GM12878 (cell line): ENCODE measurements around the gene RIPOR3. TPM values are rescaled to one million over a fixed set of nuclear protein-coding genes. Genes with fewer than 3 reads are reported as not detected.

ENCODE experiments used
- ATAC-seq: fragments of 200-7000 bp; cut with Tn5 transposase; 3 replicates; pipeline ENCODE4 v1.9.1; 2020; ENCODE audit warnings: mild to moderate bottlenecking, moderate library complexity
- BruUV-seq: library from RNA; stranded (reverse); fragments of 400-500 nt; replicated peaks from 2 replicates; lab custom pipeline; 2021; lab: Mats Ljungman, UMichigan
- CTCF ChIA-PET: fragments of 300-600 bp; sonication (Branson Sonifier 250); formaldehyde crosslinking; extraction: SDS; loops from one replicate; lab custom pipeline; 2021; ENCODE audit warnings: inconsistent platforms; lab: Yijun Ruan, JAX
- POLR2A ChIA-PET: fragments of 350-600 bp; formaldehyde crosslinking; extraction: SDS; loops from one replicate; lab custom pipeline; 2021; ENCODE audit warnings: inconsistent platforms; lab: Charles Lee
- RAD21 ChIA-PET: fragments of 300-600 bp; sonication (Branson Sonifier 250); formaldehyde crosslinking; loops from one replicate; lab custom pipeline; 2023; ENCODE audit warnings: antibody characterized with exemption; ENCODE audit not compliant: unreplicated experiment; lab: Charles Lee
- SMC1A ChIA-PET: fragments of 300-600 bp; sonication (Branson Sonifier 250); formaldehyde crosslinking; loops from one replicate; lab custom pipeline; 2023; ENCODE audit not compliant: unreplicated experiment, uncharacterized antibody; lab: Charles Lee
- DNase-seq: peaks from one replicate; pipeline ENCODE4 v3.0.0-alpha.2; 2011; ENCODE audit warnings: low read depth, low spot score
- FAIRE-seq: peaks from 3 replicates; lab custom pipeline; 2011; peaks lifted over from hg19 to GRCh38; lab: Jason Lieb, UNC
- H2AFZ ChIP-seq: 2 replicates; pipeline ENCODE4 v1.6.0; 2011; ENCODE audit warnings: low read depth, low read length, control low read depth; ENCODE audit not compliant: control insufficient read depth
- H3K27ac ChIP-seq: 2 replicates; pipeline ENCODE4 v1.5.1; 2011; ENCODE audit warnings: control low read depth; ENCODE audit not compliant: control insufficient read depth, insufficient read depth
- H3K27me3 ChIP-seq, 2 experiments: replicated peaks in 1 of 2; 2 replicates each; pipeline versions ENCODE4 v1.6.0 to v1.6.1; 2011; ENCODE audit warnings: low read length in 1 of 2; ENCODE audit not compliant: control insufficient read depth in 2 of 2, insufficient read depth in 2 of 2
- H3K36me3 ChIP-seq, 2 experiments: 2 replicates each; pipeline ENCODE4 v1.5.1; 2011; ENCODE audit warnings: low read length in 1 of 2; ENCODE audit not compliant: control insufficient read depth in 2 of 2, insufficient read depth in 2 of 2
- H3K4me1 ChIP-seq: 2 replicates; pipeline ENCODE4 v1.6.1; 2011; ENCODE audit warnings: mild to moderate bottlenecking, low read length, moderate library complexity, mixed read lengths; ENCODE audit not compliant: control insufficient read depth, insufficient read depth
- H3K4me2 ChIP-seq: 2 replicates; pipeline ENCODE4 v1.6.0; 2011; ENCODE audit warnings: control low read depth; ENCODE audit not compliant: control insufficient read depth, insufficient read depth
- H3K4me3 ChIP-seq: fragments of 200-600 bp; sonication (generic); 2 replicates; pipeline ENCODE4 v1.5.1; 2016
- H3K79me2 ChIP-seq: 2 replicates; pipeline ENCODE4 v1.6.0; 2011; ENCODE audit warnings: low read length; ENCODE audit not compliant: control insufficient read depth, insufficient read depth
- H3K9ac ChIP-seq: 2 replicates; pipeline ENCODE4 v1.8.0; 2011; ENCODE audit warnings: low read length, control low read depth, mixed read lengths; ENCODE audit not compliant: control insufficient read depth, insufficient read depth
- H3K9me3 ChIP-seq: replicated peaks from 3 replicates; pipeline ENCODE4 v1.5.1; 2011; ENCODE audit warnings: mild to moderate bottlenecking, low read length; ENCODE audit not compliant: control insufficient read depth, insufficient read depth
- H4K20me1 ChIP-seq: 2 replicates; pipeline ENCODE4 v1.6.0; 2011; ENCODE audit not compliant: control insufficient read depth, insufficient read depth
- CHD4 ChIP-seq: fragments of 200-600 bp; sonication (generic); IDR thresholded peaks from 2 replicates; pipeline ENCODE4 v1.6.1; 2016; ENCODE audit warnings: mild to moderate bottlenecking
- CREM ChIP-seq: IDR thresholded peaks from 2 replicates; pipeline ENCODE4 v1.6.1; 2014; ENCODE audit warnings: antibody characterized with exemption, low read depth
- HDAC2 ChIP-seq: fragments of 200-600 bp; sonication (generic); IDR thresholded peaks from 2 replicates; pipeline ENCODE4 v1.6.1; 2017
- HDGF ChIP-seq: fragments of 450-650 bp; IDR thresholded peaks from 2 replicates; pipeline ENCODE4 v1.6.1; 2016; ENCODE audit warnings: antibody characterized with exemption
- JUND ChIP-seq: IDR thresholded peaks from 2 replicates; pipeline ENCODE4 v1.6.1; 2012; ENCODE audit warnings: low read depth, mild to moderate bottlenecking, low read length, improper control_type of control experiment, moderate library complexity
- NFYB ChIP-seq: IDR thresholded peaks from 2 replicates; pipeline ENCODE4 v1.6.1; 2011; ENCODE audit warnings: low read depth, mild to moderate bottlenecking, low read length, improper control_type of control experiment, moderate library complexity; ENCODE audit not compliant: insufficient read depth
- NR2C2 ChIP-seq: IDR thresholded peaks from 2 replicates; pipeline ENCODE4 v1.6.1; 2011; ENCODE audit warnings: borderline replicate concordance, low read depth; ENCODE audit not compliant: control insufficient read depth, insufficient read length
- NR2F1 ChIP-seq: fragments of 450-650 bp; conservative IDR thresholded peaks from 2 replicates; pipeline ENCODE4 v1.6.1; 2017; ENCODE audit warnings: mild to moderate bottlenecking
- POLR2A ChIP-seq: IDR thresholded peaks from 2 replicates; pipeline ENCODE4 v1.6.1; 2011; ENCODE audit warnings: low read depth, mild to moderate bottlenecking, low read length
- REST ChIP-seq: IDR thresholded peaks from 2 replicates; pipeline ENCODE4 v1.6.1; 2012; ENCODE audit warnings: mild to moderate bottlenecking, low read depth, low read length
- SMAD1 ChIP-seq: fragments of 450-650 bp; IDR thresholded peaks from 2 replicates; pipeline ENCODE4 v1.6.1; 2018; ENCODE audit warnings: mild to moderate bottlenecking, low read depth; ENCODE audit not compliant: partially characterized antibody
- TBL1XR1 ChIP-seq: IDR thresholded peaks from 2 replicates; pipeline ENCODE4 v1.6.1; 2012; ENCODE audit warnings: low read depth, low read length, improper control_type of control experiment
- WGBS: methylation state at CpG from one replicate; pipeline ENCODE4 v1.1.6; 2016; ENCODE audit warnings: low lambda C conversion rate; ENCODE audit not compliant: insufficient replicate concordance, insufficient coverage; ENCODE audit errors: missing lambda C conversion rate; 5-methylcytosine and 5-hydroxymethylcytosine counted together
- in situ Hi-C: fragments of 300-500 bp; cut with MboI; formaldehyde crosslinking; loops from 9 replicates; pipeline ENCODE4 v1.14.3; 2018; ENCODE audit warnings: mixed read lengths
- intact Hi-C: fragments of 100-400 bp; cut with micrococcal nuclease; formaldehyde crosslinking; loops from one replicate; pipeline ENCODE4 v1.14.2; 2022; ENCODE audit not compliant: unreplicated experiment
- polyA plus RNA-seq, 11 experiments: library from polyadenylated mRNA; depleted of rRNA in 4 of 11; unstranded in 6 of 11; stranded (reverse) in 5 of 11; fragments of >200 nt; fragmentation: Nextera tagmentation in 4 of 11; fragmentation: Illumina TruSeq in 1 of 11; extraction: Ambion mirVana in 4 of 11; extraction: Trizol in 1 of 11; gene quantifications; 1 replicate in 1 of 11; 2 replicates in 10 of 11; pipeline versions ENCODE4 v1.2.1 to v1.2.3, GENCODE V29; 2011 to 2016; ENCODE audit warnings: inconsistent platforms in 2 of 11, missing spikeins in 2 of 11, low read depth in 1 of 11
- total RNA-seq, 4 experiments: library from RNA; depleted of rRNA in 3 of 4; stranded (reverse); fragments of >200 nt in 3 of 4; fragmentation: Illumina TruSeq in 1 of 4; extraction: Trizol in 1 of 4; gene quantifications; 2 replicates each; pipeline versions ENCODE4 v1.2.1 to v1.2.3, GENCODE V29; 2013 to 2021
- TF ChIP-seq, protein P1 (sequence below): fragments of 450-650 bp; IDR thresholded peaks from 2 replicates; pipeline ENCODE4 v1.6.1; 2017; ENCODE audit warnings: low read depth, mild to moderate bottlenecking, moderate library complexity
- TF ChIP-seq, protein P2 (sequence below): fragments of 450-650 bp; IDR thresholded peaks from 2 replicates; pipeline ENCODE4 v1.6.1; 2016; ENCODE audit warnings: mild to moderate bottlenecking, moderate library complexity, borderline replicate concordance

RIPOR3 gene
- total and polyA plus RNA-seq, 10 of the 15 experiments (the other 5 are each of a cell fraction or from before 2014, with no cell fraction given): 0.04 to 0.55 (median 0.12) TPM; not detected in 6

GRCh38 chr20:50608750-50609104 lies 82.6 kb downstream of the RIPOR3 start:
- ChIA-PET POLR2A (no interaction called here), SMC1A (no interaction called here), RAD21 (no interaction called here), CTCF (no interaction called here)
- Histone ChIP-seq H3K4me2 (no peak overlapping the region), H3K9me3 (no peaks in the 10 kb centered on the region), H3K27me3 (no peaks in the 10 kb centered on the region; a peak in 1 of 4 replicates), H3K9ac (no peak overlapping the region), H3K4me1 (no peaks in the 10 kb centered on the region), H3K4me3 (no peak overlapping the region), H3K27ac (no peak overlapping the region), H3K36me3 (no peaks in the 10 kb centered on the region), H2AFZ (no peak overlapping the region), H4K20me1 (no peaks in the 10 kb centered on the region), H3K79me2 (no peaks in the 10 kb centered on the region)
- intact Hi-C loops (no loop called here), in situ Hi-C loops (no loop called here)
- no peak for FAIRE-seq
- no TSS peak for BruUV-seq
- no peak for ATAC-seq
- 77% methylated on average over 13 of the region's 13 CpGs for WGBS
- DNase-seq: no peak
- no peak for TF ChIP-seq NFYB
- TF ChIP-seq NR2F1: no peak
- no peak for TF ChIP-seq CHD4
- no peak for TF ChIP-seq SMAD1
- no peak for TF ChIP-seq REST
- TF ChIP-seq HDGF: no peak
- no peak for TF ChIP-seq TBL1XR1
- no peak for TF ChIP-seq POLR2A
- TF ChIP-seq HDAC2: no peak
- no peak for TF ChIP-seq NR2C2
- TF ChIP-seq, protein P1, sequence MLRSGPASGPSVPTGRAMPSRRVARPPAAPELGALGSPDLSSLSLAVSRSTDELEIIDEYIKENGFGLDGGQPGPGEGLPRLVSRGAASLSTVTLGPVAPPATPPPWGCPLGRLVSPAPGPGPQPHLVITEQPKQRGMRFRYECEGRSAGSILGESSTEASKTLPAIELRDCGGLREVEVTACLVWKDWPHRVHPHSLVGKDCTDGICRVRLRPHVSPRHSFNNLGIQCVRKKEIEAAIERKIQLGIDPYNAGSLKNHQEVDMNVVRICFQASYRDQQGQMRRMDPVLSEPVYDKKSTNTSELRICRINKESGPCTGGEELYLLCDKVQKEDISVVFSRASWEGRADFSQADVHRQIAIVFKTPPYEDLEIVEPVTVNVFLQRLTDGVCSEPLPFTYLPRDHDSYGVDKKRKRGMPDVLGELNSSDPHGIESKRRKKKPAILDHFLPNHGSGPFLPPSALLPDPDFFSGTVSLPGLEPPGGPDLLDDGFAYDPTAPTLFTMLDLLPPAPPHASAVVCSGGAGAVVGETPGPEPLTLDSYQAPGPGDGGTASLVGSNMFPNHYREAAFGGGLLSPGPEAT: no peak
- TF ChIP-seq, protein P2, sequence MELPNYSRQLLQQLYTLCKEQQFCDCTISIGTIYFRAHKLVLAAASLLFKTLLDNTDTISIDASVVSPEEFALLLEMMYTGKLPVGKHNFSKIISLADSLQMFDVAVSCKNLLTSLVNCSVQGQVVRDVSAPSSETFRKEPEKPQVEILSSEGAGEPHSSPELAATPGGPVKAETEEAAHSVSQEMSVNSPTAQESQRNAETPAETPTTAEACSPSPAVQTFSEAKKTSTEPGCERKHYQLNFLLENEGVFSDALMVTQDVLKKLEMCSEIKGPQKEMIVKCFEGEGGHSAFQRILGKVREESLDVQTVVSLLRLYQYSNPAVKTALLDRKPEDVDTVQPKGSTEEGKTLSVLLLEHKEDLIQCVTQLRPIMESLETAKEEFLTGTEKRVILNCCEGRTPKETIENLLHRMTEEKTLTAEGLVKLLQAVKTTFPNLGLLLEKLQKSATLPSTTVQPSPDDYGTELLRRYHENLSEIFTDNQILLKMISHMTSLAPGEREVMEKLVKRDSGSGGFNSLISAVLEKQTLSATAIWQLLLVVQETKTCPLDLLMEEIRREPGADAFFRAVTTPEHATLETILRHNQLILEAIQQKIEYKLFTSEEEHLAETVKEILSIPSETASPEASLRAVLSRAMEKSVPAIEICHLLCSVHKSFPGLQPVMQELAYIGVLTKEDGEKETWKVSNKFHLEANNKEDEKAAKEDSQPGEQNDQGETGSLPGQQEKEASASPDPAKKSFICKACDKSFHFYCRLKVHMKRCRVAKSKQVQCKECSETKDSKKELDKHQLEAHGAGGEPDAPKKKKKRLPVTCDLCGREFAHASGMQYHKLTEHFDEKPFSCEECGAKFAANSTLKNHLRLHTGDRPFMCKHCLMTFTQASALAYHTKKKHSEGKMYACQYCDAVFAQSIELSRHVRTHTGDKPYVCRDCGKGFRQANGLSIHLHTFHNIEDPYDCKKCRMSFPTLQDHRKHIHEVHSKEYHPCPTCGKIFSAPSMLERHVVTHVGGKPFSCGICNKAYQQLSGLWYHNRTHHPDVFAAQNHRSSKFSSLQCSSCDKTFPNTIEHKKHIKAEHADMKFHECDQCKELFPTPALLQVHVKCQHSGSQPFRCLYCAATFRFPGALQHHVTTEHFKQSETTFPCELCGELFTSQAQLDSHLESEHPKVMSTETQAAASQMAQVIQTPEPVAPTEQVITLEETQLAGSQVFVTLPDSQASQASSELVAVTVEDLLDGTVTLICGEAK: no peak
- TF ChIP-seq JUND: no peak
- no peak for TF ChIP-seq CREM
